ENCODE results near the gene GATAD2B.

Gene GATAD2B

GRCh38 chr1:153956997-153957715 is 34.4 kb upstream of the GATAD2B start:
- Histone ChIP-seq H3K4me3 (ENCODE audit: low read depth, low read length) (peak overlapping the region; percentile 92), H3K4me1 (peaks cover 8% of the 10 kb centered on the region), H3K9me3 (no peaks in the 10 kb centered on the region), H3K27me3 (no peaks in the 10 kb centered on the region), H3K36me3 (peaks cover 10% of the 10 kb centered on the region)
- DNase-seq = no peak
- no peak for TF ChIP-seq CTCF (IDR thresholded peaks at IDR 0.05; ENCODE audit: low read depth, low read length)

GRCh38 chr1:153954826-153955225 is 32.1 kb upstream of the GATAD2B start:
- Histone ChIP-seq H3K27me3 (no peaks in the 10 kb centered on the region), H3K4me3 (ENCODE audit: low read depth, low read length) (no peak overlapping the region), H3K36me3 (peaks cover 13% of the 10 kb centered on the region), H3K4me1 (peaks cover 8% of the 10 kb centered on the region), H3K9me3 (no peaks in the 10 kb centered on the region)
- no peak for DNase-seq
- no peak for TF ChIP-seq CTCF (IDR thresholded peaks at IDR 0.05; ENCODE audit: low read depth, low read length)

- Histone ChIP-seq H3K27me3 (no peaks in the 10 kb centered on the region), H3K36me3 (peaks cover 13% of the 10 kb centered on the region), H3K4me1 (peaks cover 8% of the 10 kb centered on the region), H3K9me3 (no peaks in the 10 kb centered on the region), H3K4me3 (ENCODE audit: low read depth, low read length) (no peak overlapping the region)
- no peak for DNase-seq
- TF ChIP-seq CTCF (IDR thresholded peaks at IDR 0.05; ENCODE audit: low read depth, low read length) = no peak
These were observed 31.1 kb upstream of the GATAD2B start for GRCh38 chr1:153953859-153954365.

GRCh38 chr1:153951801-153952200 is 29.0 kb upstream of the GATAD2B start:
- no peaks in the 10 kb centered on the region for H3K27me3 ChIP-seq
- H3K9me3 ChIP-seq = no peaks in the 10 kb centered on the region
- peaks cover 13% of the 10 kb centered on the region for H3K36me3 ChIP-seq
- TF ChIP-seq CTCF (IDR thresholded peaks at IDR 0.05; ENCODE audit: low read depth, low read length) = no peak
- peaks cover 8% of the 10 kb centered on the region for H3K4me1 ChIP-seq
- no peak overlapping the region for H3K4me3 ChIP-seq (ENCODE audit: low read depth, low read length)
- DNase-seq = no peak

GRCh38 chr1:153951183-153951582 is 28.4 kb upstream of the GATAD2B start:
- no peak for TF ChIP-seq CTCF (IDR thresholded peaks at IDR 0.05; ENCODE audit: low read depth, low read length)
- Histone ChIP-seq H3K4me3 (ENCODE audit: low read depth, low read length) (no peak overlapping the region), H3K9me3 (no peaks in the 10 kb centered on the region), H3K36me3 (peaks cover 13% of the 10 kb centered on the region), H3K4me1 (peaks cover 2% of the 10 kb centered on the region), H3K27me3 (no peaks in the 10 kb centered on the region)
- no peak for DNase-seq

GRCh38 chr1:153946622-153947241 is 24.0 kb upstream of the GATAD2B start, which contains the start of gene DENND4B:
DENND4B (minus strand) TSS chr1:153946718; CDS start chr1:153944374, 2,344 bp downstream.
- H3K4me1 ChIP-seq = no peaks in the 10 kb centered on the region
- peaks cover 14% of the 10 kb centered on the region for H3K36me3 ChIP-seq
- no peaks in the 10 kb centered on the region for H3K9me3 ChIP-seq
- TF ChIP-seq CTCF (IDR thresholded peaks at IDR 0.05; ENCODE audit: low read depth, low read length) = peak; percentile 82
- H3K4me3 ChIP-seq (ENCODE audit: low read depth, low read length) = peak within 1 kb of the TSS; percentile 81
- peak; percentile 89 for DNase-seq
- no peaks in the 10 kb centered on the region for H3K27me3 ChIP-seq
